Activated naive CD4-positive, alpha-beta T cell treated with anti-CD3 and anti-CD28 coated beads, Interleukin-2, amount 50 U/mL, for 16 hours (primary cell): ENCODE measurements around the gene MAB21L2.

ENCODE experiments used
- DNase-seq: peaks from one replicate; pipeline ENCODE4 v3.0.0-alpha.2; 2020

The MAB21L2 gene

GRCh38 chr4:150577796-150578195 is 4.2 kb upstream of the MAB21L2 start:
- DNase-seq = no peak

GRCh38 chr4:150578745-150579501 is 3.0 kb upstream of the MAB21L2 start:
- DNase-seq = no peak

- no peak for DNase-seq
These were observed 2.3 kb upstream of the MAB21L2 start for GRCh38 chr4:150579551-150580234.

- DNase-seq = no peak
These were observed 1.6 kb upstream of the MAB21L2 start for GRCh38 chr4:150580306-150580705.

- no peak for DNase-seq
These were observed 820 bp upstream of the MAB21L2 start for GRCh38 chr4:150581056-150581605.

GRCh38 chr4:150581641-150582051 is 305 bp upstream of the MAB21L2 start:
- DNase-seq = no peak

- no peak for DNase-seq
These were observed 929 bp downstream of the MAB21L2 start for GRCh38 chr4:150582873-150583286.

GRCh38 chr4:150583287-150584110 is 1.5 kb downstream of the MAB21L2 start:
- DNase-seq = no peak

- DNase-seq = no peak
These were observed 2.4 kb downstream of the MAB21L2 start for GRCh38 chr4:150584111-150584915.

- DNase-seq = no peak
These were observed 3.7 kb downstream of the MAB21L2 start for GRCh38 chr4:150585611-150586010.

GRCh38 chr4:150586162-150586810 is 4.3 kb downstream of the MAB21L2 start:
- DNase-seq = no peak

- DNase-seq = no peak
These were observed 6.4 kb downstream of the MAB21L2 start for GRCh38 chr4:150588316-150588715.

- DNase-seq = no peak
These were observed 7.2 kb downstream of the MAB21L2 start for GRCh38 chr4:150589157-150589556.

- DNase-seq = no peak
These were observed 8.7 kb downstream of the MAB21L2 start for GRCh38 chr4:150590631-150591030.

- no peak for DNase-seq
These were observed 9.5 kb downstream of the MAB21L2 start for GRCh38 chr4:150591406-150591805.

GRCh38 chr4:150591904-150592303 is 10.0 kb downstream of the MAB21L2 start:
- no peak for DNase-seq

GRCh38 chr4:150593996-150594395 is 12.0 kb downstream of the MAB21L2 start:
- DNase-seq = no peak

- DNase-seq = no peak
These were observed 17.0 kb downstream of the MAB21L2 start for GRCh38 chr4:150598909-150599308.

- no peak for DNase-seq
These were observed 17.6 kb downstream of the MAB21L2 start for GRCh38 chr4:150599547-150599946.

- no peak for DNase-seq
These were observed 19.0 kb downstream of the MAB21L2 start for GRCh38 chr4:150600812-150601445.

- no peak for DNase-seq
These were observed 27.2 kb downstream of the MAB21L2 start for GRCh38 chr4:150609131-150609530.
